PC-9 (cell line): Measurements from ENCODE around the gene TAF4B. TPM values are rescaled to one million over a fixed set of nuclear protein-coding genes. Genes with fewer than 3 reads are reported as not detected.

Experiments used
- BruUV-seq: library from RNA; stranded (reverse); fragments of 400-500 nt; replicated peaks from 2 replicates; lab custom pipeline; 2021; lab: Mats Ljungman, UMichigan
- CTCF ChIA-PET: fragments of 300-600 bp; sonication (Branson Sonifier 250); formaldehyde crosslinking; loops from one replicate; lab custom pipeline; 2022; ENCODE audit warnings: antibody characterized with exemption; lab: Charles Lee
- POLR2A ChIA-PET: fragments of 300-600 bp; sonication (Branson Sonifier 250); formaldehyde crosslinking; loops from one replicate; lab custom pipeline; 2022; ENCODE audit warnings: antibody characterized with exemption; ENCODE audit not compliant: unreplicated experiment; lab: Charles Lee
- DNase-seq, 2 experiments: peaks; one replicate each; pipeline versions ENCODE4 v3.0.0 to v3.0.0-alpha.2; 2015 to 2022; ENCODE audit warnings: mixed read lengths in 1 of 2
- H2AFZ ChIP-seq: fragments of 200-600 bp; sonication (generic); 2 replicates; pipeline ENCODE4 v1.8.1; 2017; ENCODE audit warnings: antibody characterized with exemption
- H3F3A ChIP-seq: fragments of 200-600 bp; sonication (generic); 2 replicates; pipeline ENCODE4 v1.8.1; 2017; ENCODE audit warnings: antibody characterized with exemption, mild to moderate bottlenecking, low read depth; ENCODE audit not compliant: insufficient read depth
- H3K27ac ChIP-seq: fragments of 200-600 bp; sonication (generic); 2 replicates; pipeline ENCODE4 v1.6.1; 2016; ENCODE audit warnings: mixed run types
- H3K27me3 ChIP-seq: fragments of 200-600 bp; sonication (generic); 2 replicates; pipeline ENCODE4 v1.6.1; 2016; ENCODE audit warnings: low read depth, mixed run types; ENCODE audit not compliant: insufficient read depth
- H3K36me3 ChIP-seq: fragments of 200-600 bp; sonication (generic); 2 replicates; pipeline ENCODE4 v1.6.1; 2016; ENCODE audit warnings: low read depth, mixed run types
- H3K4me1 ChIP-seq: fragments of 200-600 bp; sonication (generic); replicated peaks from 2 replicates; pipeline ENCODE4 v1.6.1; 2016; ENCODE audit warnings: mixed run types; ENCODE audit not compliant: insufficient read depth
- H3K4me2 ChIP-seq: fragments of 200-600 bp; sonication (generic); 2 replicates; pipeline ENCODE4 v1.6.1; 2017; ENCODE audit warnings: mixed run types
- H3K4me3 ChIP-seq: fragments of 200-600 bp; sonication (generic); 2 replicates; pipeline ENCODE4 v1.6.1; 2016; ENCODE audit warnings: mixed run types
- H3K79me2 ChIP-seq: fragments of 200-600 bp; sonication (generic); 2 replicates; pipeline ENCODE4 v1.6.1; 2017; ENCODE audit warnings: low read depth, mixed run types
- H3K9me2 ChIP-seq: fragments of 200-600 bp; sonication (generic); 2 replicates; pipeline ENCODE4 v1.8.1; 2017; ENCODE audit warnings: mild to moderate bottlenecking; ENCODE audit not compliant: insufficient read depth
- H3K9me3 ChIP-seq: fragments of 200-600 bp; sonication (generic); 2 replicates; pipeline ENCODE4 v1.8.1; 2016; ENCODE audit warnings: low read depth; ENCODE audit not compliant: insufficient read depth
- H4K20me1 ChIP-seq: fragments of 200-600 bp; sonication (generic); 2 replicates; pipeline ENCODE4 v1.8.1; 2017; ENCODE audit not compliant: insufficient read depth
- CTCF ChIP-seq: fragments of 200-600 bp; sonication (generic); conservative IDR thresholded peaks from 2 replicates; pipeline ENCODE4 v1.6.1; 2017; ENCODE audit warnings: mixed run types, antibody characterized with exemption, mild to moderate bottlenecking, moderate library complexity
- EZH2 ChIP-seq: fragments of 200-600 bp; sonication (generic); IDR thresholded peaks from 2 replicates; pipeline ENCODE4 v1.8.0; 2017; ENCODE audit warnings: antibody characterized with exemption, low read depth
- intact Hi-C: fragments of 100-400 bp; cut with micrococcal nuclease; formaldehyde crosslinking; loops from one replicate; pipeline ENCODE4 v1.10.0; 2022; ENCODE audit not compliant: unreplicated experiment
- total RNA-seq: library from RNA; stranded (reverse); gene quantifications from 2 replicates; pipeline ENCODE4 v1.2.3, GENCODE V29; 2021

TAF4B gene
- total RNA-seq, 1 experiment from 2014 or later, result 2.8 TPM

- POLR2A ChIA-PET, result no interaction called here
- peak; percentile 3 to 74 for DNase-seq
- Histone ChIP-seq H4K20me1 (no peaks in the 10 kb centered on the region), H3K27ac (peak overlapping the region; percentile 72), H3K4me1 (peaks cover 20% of the 10 kb centered on the region), H3K79me2 (no peaks in the 10 kb centered on the region), H3K36me3 (no peaks in the 10 kb centered on the region), H3K4me3 (no peak overlapping the region), H3K9me2 (no peaks in the 10 kb centered on the region), H3F3A (0 out of 2 replicates have a peak, but pooled peaks cover 7% of the 10 kb centered on the region), H3K4me2 (peak overlapping the region; percentile 53), H3K27me3 (no peaks in the 10 kb centered on the region), H2AFZ (no peak overlapping the region), H3K9me3 (no peaks in the 10 kb centered on the region)
- intact Hi-C loops, result loop anchor here (2.0 to 10.0 kb wide), 3 partner anchors 69 to 597 kb away; partner anchors contain the start of gene KCTD1
- TF ChIP-seq EZH2, result no peak
- TF ChIP-seq CTCF, result no peak
- CTCF ChIA-PET, result interaction anchor here (1.1 kb wide), 1 partner anchor 25 kb away, joined by 4 read pairs; no protein-coding TSS in a partner anchor
- no TSS peak for BruUV-seq
Observed at GRCh38 chr18:26407736-26408601, 181.7 kb downstream of the TAF4B start.

- 0 out of 2 replicates have a peak, but pooled peaks cover 7% of the 10 kb centered on the region for H3F3A ChIP-seq
Observed at GRCh38 chr18:26409091-26409490, 182.8 kb downstream of the TAF4B start.

More at GRCh38 chr18:26409091-26409490, 182.8 kb downstream of the TAF4B start:
- TF ChIP-seq EZH2 (no peak), CTCF (no peak)
- no peak for DNase-seq
- Histone ChIP-seq H4K20me1 (no peaks in the 10 kb centered on the region), H3K27me3 (no peaks in the 10 kb centered on the region), H3K4me2 (no peak overlapping the region), H3K4me1 (peaks cover 20% of the 10 kb centered on the region), H3K36me3 (no peaks in the 10 kb centered on the region), H3K9me3 (no peaks in the 10 kb centered on the region), H3K4me3 (no peak overlapping the region), H3K9me2 (no peaks in the 10 kb centered on the region), H2AFZ (no peak overlapping the region), H3K27ac (no peak overlapping the region), H3K79me2 (no peaks in the 10 kb centered on the region)
- ChIA-PET CTCF (interaction anchor here (1.1 kb wide), 1 partner anchor 26 kb away, joined by 4 read pairs; no protein-coding TSS in a partner anchor), POLR2A (no interaction called here)
- intact Hi-C loops, result loop anchor here (5.0 to 10.0 kb wide), 2 partner anchors 68 to 596 kb away; no protein-coding TSS in a partner anchor
- BruUV-seq, result no TSS peak
